Embryonic facial prominence (tissue), 1 donor: ENCODE data around the gene CES2.
"Not testable (repeated sequence)": the region's sequence is repeated elsewhere in the genome, so short reads cannot be mapped to it uniquely, and the experiment has no call there.

Experiments used
- DNase-seq: peaks from one replicate; pipeline ENCODE4 v3.0.0-alpha.2; 2016; ENCODE audit errors: extremely low spot score

Gene CES2

GRCh38 chr16:66935314-66936011 lies at the start of gene CES2:
Gene CES2 (plus strand): TSS chr16:66935516. CDS start chr16:66935636, 120 bp downstream.
- no peak for DNase-seq

GRCh38 chr16:66886321-66886720 lies 49.0 kb upstream of the CES2 start:
- no peak for DNase-seq

GRCh38 chr16:66886914-66887313 lies 48.4 kb upstream of the CES2 start:
- DNase-seq = no peak

GRCh38 chr16:66888647-66889615 lies 46.4 kb upstream of the CES2 start:
- DNase-seq = no peak

- DNase-seq = no peak
Observed at GRCh38 chr16:66889622-66890021, 45.7 kb upstream of the CES2 start.

- DNase-seq = no peak
Observed at GRCh38 chr16:66890799-66891198, 44.5 kb upstream of the CES2 start.

- DNase-seq = no peak
Observed at GRCh38 chr16:66891360-66891759, 44.0 kb upstream of the CES2 start.

- DNase-seq = no peak
Observed at GRCh38 chr16:66891797-66892196, 43.5 kb upstream of the CES2 start.

GRCh38 chr16:66894055-66894454 lies 41.3 kb upstream of the CES2 start:
- no peak for DNase-seq

- DNase-seq = no peak
Observed at GRCh38 chr16:66894948-66895688, 40.2 kb upstream of the CES2 start.

- no peak for DNase-seq
Observed at GRCh38 chr16:66895689-66895979, 39.7 kb upstream of the CES2 start.

GRCh38 chr16:66895999-66896398 lies 39.3 kb upstream of the CES2 start:
- no peak for DNase-seq

GRCh38 chr16:66896682-66897081 lies 38.6 kb upstream of the CES2 start:
- DNase-seq = not testable (repeated sequence)

- DNase-seq = no peak
Observed at GRCh38 chr16:66898207-66898606, 37.1 kb upstream of the CES2 start.

GRCh38 chr16:66898933-66899309 lies 36.4 kb upstream of the CES2 start:
- no peak for DNase-seq

- no peak for DNase-seq
Observed at GRCh38 chr16:66899310-66899944, 35.9 kb upstream of the CES2 start.

GRCh38 chr16:66899945-66900710 lies 35.2 kb upstream of the CES2 start:
- DNase-seq = no peak

- no peak for DNase-seq
Observed at GRCh38 chr16:66900721-66901441, 34.4 kb upstream of the CES2 start.

GRCh38 chr16:66901626-66902025 lies 33.7 kb upstream of the CES2 start:
- DNase-seq = no peak
